ENCODE data around the gene VSTM4. TPM values are rescaled to one million over a fixed set of nuclear protein-coding genes. Genes with fewer than 3 reads are reported as not detected.

VSTM4 gene
- total RNA-seq, 1 donor from 2014 or later = 21.1 TPM

DNA sequence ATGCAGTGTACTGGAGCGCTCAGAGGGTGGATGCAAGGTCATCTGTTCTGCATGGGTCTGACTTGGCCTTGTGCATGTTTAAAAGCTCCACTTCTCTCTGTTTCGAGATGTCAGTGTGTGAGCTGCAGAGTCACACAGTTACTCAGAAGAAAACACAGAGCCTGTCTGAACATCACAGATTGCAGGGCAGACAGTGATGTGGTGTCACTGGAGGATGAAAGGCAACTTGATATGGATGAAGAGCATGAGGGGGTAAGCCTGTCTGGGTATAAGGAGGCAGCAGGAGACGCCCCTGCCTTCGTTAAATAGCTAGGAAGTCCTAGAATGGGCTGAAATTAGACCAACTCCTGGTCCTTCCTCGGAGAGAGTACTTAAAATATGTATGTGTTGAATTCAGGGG is 108.2 kb downstream of the VSTM4 start:
- H3K27me3 ChIP-seq (ENCODE audit: low read depth) = no peaks in the 10 kb centered on the region
- peaks cover 45% of the 10 kb centered on the region for H3K4me1 ChIP-seq
- TF ChIP-seq, protein P1, sequence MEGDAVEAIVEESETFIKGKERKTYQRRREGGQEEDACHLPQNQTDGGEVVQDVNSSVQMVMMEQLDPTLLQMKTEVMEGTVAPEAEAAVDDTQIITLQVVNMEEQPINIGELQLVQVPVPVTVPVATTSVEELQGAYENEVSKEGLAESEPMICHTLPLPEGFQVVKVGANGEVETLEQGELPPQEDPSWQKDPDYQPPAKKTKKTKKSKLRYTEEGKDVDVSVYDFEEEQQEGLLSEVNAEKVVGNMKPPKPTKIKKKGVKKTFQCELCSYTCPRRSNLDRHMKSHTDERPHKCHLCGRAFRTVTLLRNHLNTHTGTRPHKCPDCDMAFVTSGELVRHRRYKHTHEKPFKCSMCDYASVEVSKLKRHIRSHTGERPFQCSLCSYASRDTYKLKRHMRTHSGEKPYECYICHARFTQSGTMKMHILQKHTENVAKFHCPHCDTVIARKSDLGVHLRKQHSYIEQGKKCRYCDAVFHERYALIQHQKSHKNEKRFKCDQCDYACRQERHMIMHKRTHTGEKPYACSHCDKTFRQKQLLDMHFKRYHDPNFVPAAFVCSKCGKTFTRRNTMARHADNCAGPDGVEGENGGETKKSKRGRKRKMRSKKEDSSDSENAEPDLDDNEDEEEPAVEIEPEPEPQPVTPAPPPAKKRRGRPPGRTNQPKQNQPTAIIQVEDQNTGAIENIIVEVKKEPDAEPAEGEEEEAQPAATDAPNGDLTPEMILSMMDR (IDR thresholded peaks at IDR 0.05; ENCODE audit: borderline replicate concordance) = no peak
- H3K4me3 ChIP-seq = no peak overlapping the region
- no peak for DNase-seq
- H3K27ac ChIP-seq (replicated peaks) = peak overlapping the region; percentile 88
- no peaks in the 10 kb centered on the region for H3K36me3 ChIP-seq
- H3K9me3 ChIP-seq (replicated peaks) = no peaks in the 10 kb centered on the region
- intact Hi-C loops (cut with micrococcal nuclease) = no loop called here

DNA sequence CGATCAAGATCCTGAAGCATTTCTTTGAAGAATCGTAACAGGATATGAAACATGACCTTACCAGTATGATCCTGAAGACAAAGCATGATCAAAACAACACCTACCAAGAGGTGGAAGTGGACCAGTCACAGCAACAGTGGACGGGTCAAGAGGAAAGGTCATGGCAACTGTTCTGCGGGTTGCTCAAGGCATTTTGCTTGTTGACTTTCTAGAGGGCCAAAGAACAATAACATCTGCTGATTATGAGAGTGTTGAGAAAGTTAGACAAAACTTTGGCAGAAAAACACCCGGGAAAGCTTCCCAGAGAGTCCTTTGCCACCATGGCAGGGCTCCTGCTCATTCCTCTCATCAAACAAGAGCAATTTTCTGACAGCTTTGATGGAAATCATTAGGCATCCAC is 110.1 kb downstream of the VSTM4 start:
- Histone ChIP-seq H3K4me3 (no peak overlapping the region), H3K27ac (replicated peaks) (no peak overlapping the region), H3K4me1 (peaks cover 49% of the 10 kb centered on the region), H3K36me3 (no peaks in the 10 kb centered on the region), H3K27me3 (ENCODE audit: low read depth) (no peaks in the 10 kb centered on the region), H3K9me3 (replicated peaks) (no peaks in the 10 kb centered on the region)
- TF ChIP-seq, protein P1 (IDR thresholded peaks at IDR 0.05; ENCODE audit: borderline replicate concordance) = no peak
- no peak for DNase-seq
- intact Hi-C loops (cut with micrococcal nuclease) = no loop called here

DNA sequence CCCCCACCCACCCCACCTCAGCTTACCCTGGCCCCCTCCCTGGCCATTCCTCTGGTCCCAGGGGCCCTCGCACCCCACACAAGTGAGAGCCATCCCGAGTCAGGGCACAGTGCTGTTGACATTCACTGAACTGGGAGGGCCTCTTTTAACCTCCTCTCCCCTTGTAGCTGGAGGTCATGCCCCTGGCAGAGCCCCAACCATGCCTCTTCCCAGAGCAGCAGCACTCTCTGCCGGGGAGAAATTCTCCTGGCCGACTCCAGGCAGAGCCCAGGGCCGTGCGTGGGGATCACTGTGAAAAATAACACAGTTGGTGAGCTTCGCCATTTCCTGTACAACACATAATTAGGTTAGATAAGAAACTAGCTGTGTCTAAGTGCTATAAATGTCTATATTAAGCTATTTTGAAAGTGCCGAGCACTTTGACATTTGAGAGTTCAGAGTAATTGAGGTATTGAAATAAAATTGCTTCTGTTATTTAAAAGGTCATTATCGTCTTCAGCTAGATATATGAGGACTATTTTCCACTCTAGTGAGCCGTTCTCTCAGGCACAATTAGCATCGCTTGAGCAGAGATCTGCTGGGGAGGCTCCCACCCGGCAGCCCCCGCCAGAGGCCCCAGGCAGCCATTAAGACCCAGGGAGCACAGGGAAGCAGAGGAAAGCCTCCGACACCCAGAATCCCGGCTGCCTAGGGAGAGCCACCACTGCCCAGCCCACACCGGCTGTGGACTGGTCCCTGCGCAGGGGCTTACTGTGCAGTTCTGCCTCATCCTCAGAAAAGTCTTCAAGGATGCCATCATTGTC is 113.3 kb downstream of the VSTM4 start:
- intact Hi-C loops (cut with micrococcal nuclease) = no loop called here
- peak; percentile 57 for DNase-seq
- H3K36me3 ChIP-seq = no peaks in the 10 kb centered on the region
- no peak overlapping the region for H3K4me3 ChIP-seq
- peaks cover 17% of the 10 kb centered on the region for H3K4me1 ChIP-seq
- no peaks in the 10 kb centered on the region for H3K9me3 ChIP-seq (replicated peaks)
- TF ChIP-seq, protein P1 (IDR thresholded peaks at IDR 0.05; ENCODE audit: borderline replicate concordance) = no peak
- H3K27me3 ChIP-seq (ENCODE audit: low read depth) = no peaks in the 10 kb centered on the region
- H3K27ac ChIP-seq (replicated peaks) = peak overlapping the region; percentile 73

DNA sequence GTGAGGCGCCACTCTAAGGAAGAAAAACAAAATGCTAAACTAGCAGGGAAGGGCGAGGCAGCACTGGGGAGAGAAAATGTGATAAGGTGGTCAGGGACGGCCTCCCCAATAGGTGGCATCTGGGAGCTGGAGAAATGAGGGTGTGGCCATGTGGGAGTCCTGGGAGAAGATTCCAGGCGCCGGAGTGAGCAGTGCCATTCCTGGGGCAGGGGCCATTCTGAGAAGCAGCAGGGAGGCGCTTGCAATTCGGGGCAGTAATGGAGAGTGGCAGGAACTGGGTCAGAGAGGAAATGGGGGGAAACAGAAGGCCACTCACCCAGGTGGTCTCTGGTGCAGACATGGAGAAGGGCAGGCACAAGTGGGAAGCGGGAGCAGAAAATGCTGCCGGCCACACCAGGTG is 113.9 kb downstream of the VSTM4 start:
- Histone ChIP-seq H3K9me3 (replicated peaks) (no peaks in the 10 kb centered on the region), H3K4me1 (peaks cover 16% of the 10 kb centered on the region), H3K36me3 (no peaks in the 10 kb centered on the region), H3K27me3 (ENCODE audit: low read depth) (no peaks in the 10 kb centered on the region), H3K27ac (replicated peaks) (peak overlapping the region; percentile 73), H3K4me3 (no peak overlapping the region)
- TF ChIP-seq, protein P1 (IDR thresholded peaks at IDR 0.05; ENCODE audit: borderline replicate concordance) = peak; percentile 36
- intact Hi-C loops (cut with micrococcal nuclease) = no loop called here
- DNase-seq = no peak

DNA sequence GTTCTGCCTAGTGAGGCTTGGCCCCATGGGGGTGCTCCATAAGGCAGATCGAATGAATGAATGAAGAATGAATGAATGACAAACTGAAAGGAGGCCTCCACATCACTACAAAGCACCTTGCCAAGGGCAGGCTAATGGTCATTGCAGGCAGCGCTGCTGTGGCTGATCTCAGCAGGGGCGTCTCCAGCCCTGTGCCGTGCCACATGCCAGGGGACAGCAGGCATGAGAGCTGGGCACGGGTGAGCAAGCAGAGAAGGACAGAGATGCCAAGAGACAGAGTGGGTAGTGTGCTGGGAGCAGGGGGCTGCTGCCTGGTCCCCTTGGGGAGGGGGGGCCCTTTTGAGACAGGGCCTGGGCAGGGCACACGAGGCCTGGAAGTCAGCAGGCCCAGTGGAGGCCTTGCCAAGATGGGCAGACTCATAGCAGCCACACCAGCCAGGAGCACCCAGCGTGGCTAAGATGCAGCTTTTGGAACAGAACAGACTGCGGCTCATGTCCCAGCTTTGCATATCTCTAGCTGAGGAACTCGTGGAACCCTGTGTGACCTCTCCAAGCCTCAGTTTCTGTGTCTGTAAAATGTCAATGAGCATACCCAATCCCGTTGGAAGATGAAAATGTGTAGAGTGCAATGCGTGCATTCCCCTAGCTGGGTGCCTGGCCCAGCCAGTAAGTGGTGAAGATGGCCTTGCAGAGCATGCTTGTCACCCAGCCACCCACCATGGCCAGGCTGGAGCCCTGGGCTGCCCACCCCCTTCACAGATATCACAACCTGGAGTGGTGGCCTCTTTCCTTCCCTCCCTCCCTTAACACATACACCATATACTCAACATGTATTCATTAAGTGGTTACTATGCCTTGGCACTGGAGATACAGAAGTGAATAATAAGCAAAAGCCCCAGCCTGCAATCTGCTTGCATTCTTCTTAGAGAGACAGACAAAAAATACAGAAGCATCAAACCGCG is 114.6 kb downstream of the VSTM4 start:
- TF ChIP-seq, protein P1 (IDR thresholded peaks at IDR 0.05; ENCODE audit: borderline replicate concordance) = no peak
- intact Hi-C loops (cut with micrococcal nuclease) = no loop called here
- no peaks in the 10 kb centered on the region for H3K27me3 ChIP-seq (ENCODE audit: low read depth)

More for the DNA sequence above, 114.6 kb downstream of the VSTM4 start:
- H3K27ac ChIP-seq (replicated peaks) = peak overlapping the region; percentile 73
- H3K36me3 ChIP-seq = no peaks in the 10 kb centered on the region
- no peaks in the 10 kb centered on the region for H3K9me3 ChIP-seq (replicated peaks)
- DNase-seq = no peak
- H3K4me1 ChIP-seq = peaks cover 16% of the 10 kb centered on the region
- H3K4me3 ChIP-seq = no peak overlapping the region
